HG03103 (cell line): ENCODE measurements around the gene FNBP1L.

ENCODE experiments used
- ATAC-seq: cut with Tn5 transposase; IDR thresholded peaks from one replicate; pipeline ENCODE4 v1.9.1; 2021; ENCODE audit warnings: low read depth; ENCODE audit not compliant: unreplicated experiment

The FNBP1L gene

GRCh38 chr1:93447481-93448291 is at the start of gene FNBP1L:
FNBP1L (plus strand) TSS chr1:93448118; CDS start chr1:93448282, 164 bp downstream.
- ATAC-seq, result no peak

- ATAC-seq, result no peak
These were observed 48.1 kb upstream of the FNBP1L start for GRCh38 chr1:93399781-93400180.

DNA sequence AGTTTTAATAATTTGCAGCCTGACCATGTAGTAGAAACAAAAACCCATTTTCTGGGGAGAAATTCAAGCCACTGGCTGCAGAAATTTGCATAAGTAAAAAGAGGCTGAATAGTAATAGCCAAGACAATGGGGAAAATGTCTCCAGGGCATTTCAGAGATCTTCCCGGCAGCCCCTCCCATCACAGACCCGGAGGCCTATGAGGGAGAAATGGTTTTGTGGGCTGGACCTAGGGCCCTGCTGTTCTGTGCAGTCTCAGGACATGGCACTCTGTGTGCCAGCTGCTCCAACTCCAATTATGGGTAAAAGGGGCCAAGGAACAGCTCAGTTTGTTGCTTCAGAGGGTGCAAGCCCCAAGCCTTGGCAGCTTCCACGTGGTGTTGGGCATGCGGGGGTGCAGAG is 39.7 kb upstream of the FNBP1L start:
- no peak for ATAC-seq

- ATAC-seq, result no peak
These were observed 36.9 kb upstream of the FNBP1L start for GRCh38 chr1:93411000-93411399.

DNA sequence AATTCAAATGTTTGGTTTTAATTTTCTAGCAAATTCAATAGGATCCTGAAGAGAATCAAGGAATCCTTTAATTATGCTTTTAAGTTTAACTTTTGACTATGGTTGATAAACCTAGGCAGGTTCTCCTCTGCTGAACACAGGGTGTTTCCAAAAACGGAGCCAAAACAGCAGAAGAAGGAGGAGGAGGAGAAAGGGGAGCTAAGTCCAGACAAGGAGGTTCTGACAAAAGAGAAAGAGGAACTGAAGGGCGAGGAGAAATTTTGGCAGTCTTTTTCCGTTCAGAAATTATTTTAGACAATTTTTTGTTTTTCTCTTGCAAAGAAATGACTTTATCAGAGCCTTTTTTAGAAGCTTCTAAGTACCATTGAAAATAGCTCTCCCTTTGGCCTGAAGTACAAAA is 33.2 kb upstream of the FNBP1L start:
- ATAC-seq, result no peak

- ATAC-seq, result no peak
These were observed 32.6 kb upstream of the FNBP1L start for GRCh38 chr1:93415296-93415695.

- no peak for ATAC-seq
These were observed 31.7 kb upstream of the FNBP1L start for GRCh38 chr1:93416183-93416582.

GRCh38 chr1:93419344-93419743 is 28.6 kb upstream of the FNBP1L start:
- ATAC-seq, result no peak

- ATAC-seq, result no peak
These were observed 27.5 kb upstream of the FNBP1L start for GRCh38 chr1:93420400-93420799.

- ATAC-seq, result no peak
These were observed 21.7 kb upstream of the FNBP1L start for GRCh38 chr1:93426181-93426580.

- ATAC-seq, result no peak
These were observed 20.3 kb upstream of the FNBP1L start for GRCh38 chr1:93427656-93428055.

GRCh38 chr1:93433407-93433961 is 14.4 kb upstream of the FNBP1L start:
- ATAC-seq, result no peak

GRCh38 chr1:93434088-93434487 is 13.8 kb upstream of the FNBP1L start:
- ATAC-seq, result no peak

- ATAC-seq, result no peak
These were observed 12.9 kb upstream of the FNBP1L start for GRCh38 chr1:93434987-93435386.

DNA sequence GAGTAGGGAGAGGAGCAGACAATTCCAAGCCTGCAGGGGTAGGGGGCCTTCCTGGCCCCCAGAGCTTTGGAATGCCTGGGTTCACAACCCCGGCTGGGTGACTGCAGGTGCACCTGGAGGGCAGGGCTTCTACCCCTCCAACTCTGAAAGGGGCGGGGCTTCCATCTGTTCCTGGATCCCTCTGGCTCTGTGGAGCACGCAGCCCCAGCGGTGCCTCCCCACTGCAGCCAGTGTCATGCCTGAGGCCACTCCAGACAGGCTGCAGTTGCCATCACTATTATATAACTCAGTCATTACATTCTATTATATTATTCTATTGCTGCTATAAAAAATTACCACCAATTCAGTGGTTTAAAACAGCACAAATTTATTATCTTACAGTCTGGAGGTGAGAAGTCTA is 12.5 kb upstream of the FNBP1L start:
- no peak for ATAC-seq

DNA sequence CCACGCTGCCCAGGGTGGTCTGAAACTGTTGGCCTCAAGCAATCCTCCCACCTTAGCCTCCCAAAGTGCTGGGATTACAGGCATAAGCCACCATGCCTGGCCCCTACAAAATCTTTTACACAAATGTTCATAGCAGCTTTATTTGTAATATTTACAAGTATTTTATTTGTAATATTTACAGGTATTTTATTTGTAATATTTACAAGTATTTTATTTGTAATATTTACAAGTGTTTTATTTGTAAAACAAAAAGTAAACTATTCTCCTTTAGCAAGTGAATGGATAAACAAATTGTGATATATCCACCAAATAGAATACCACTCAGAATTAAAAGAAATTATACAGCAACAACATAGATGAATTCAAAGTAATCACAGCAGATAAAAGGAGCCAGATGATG is 11.4 kb upstream of the FNBP1L start:
- no peak for ATAC-seq

DNA sequence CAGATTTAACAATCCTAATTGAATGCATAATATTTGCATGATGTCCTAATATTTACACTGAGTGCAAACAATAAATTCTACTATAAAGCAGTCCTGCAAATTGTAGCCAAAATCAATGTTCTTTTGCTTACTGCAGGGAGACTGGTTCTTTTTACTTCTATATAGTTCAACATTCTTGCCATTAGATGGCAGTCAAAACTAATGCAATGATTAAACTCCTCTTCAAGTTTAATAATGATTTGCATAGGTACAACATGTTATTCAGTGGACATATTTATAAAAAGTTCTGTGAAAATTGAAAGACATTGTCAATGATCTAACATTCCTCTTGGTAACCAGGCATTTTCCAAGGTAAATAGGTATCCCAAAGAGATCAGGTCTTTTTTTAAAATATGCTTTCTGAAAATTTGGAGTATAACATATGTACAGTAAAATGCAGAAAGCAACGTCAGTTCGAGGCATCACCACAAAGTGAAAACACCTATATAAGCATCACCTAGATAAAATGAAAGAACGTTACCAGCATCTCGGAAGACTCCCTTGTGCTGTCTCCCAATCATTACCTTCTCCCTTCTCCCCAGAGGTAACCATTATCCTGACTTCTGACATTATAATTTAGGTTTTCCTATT is 9.8 kb upstream of the FNBP1L start:
- ATAC-seq, result no peak

DNA sequence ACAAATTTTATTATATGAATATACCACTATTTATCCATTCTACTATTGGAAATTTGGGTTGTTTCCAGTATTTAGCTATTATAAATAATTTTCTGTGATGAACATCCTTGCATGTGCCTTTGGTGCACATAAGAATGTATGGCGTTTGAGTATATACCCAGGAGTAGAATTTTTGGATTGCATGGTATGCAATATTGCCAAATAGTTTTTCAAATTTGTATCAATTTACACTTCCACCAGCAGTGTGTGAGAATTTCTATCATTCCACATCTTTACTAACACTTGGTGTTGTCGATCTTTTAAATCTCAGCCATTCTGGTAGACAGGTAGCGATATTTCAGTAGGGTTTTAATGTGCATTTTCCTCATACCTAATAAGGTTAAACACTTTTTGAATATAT is 9.2 kb upstream of the FNBP1L start:
- ATAC-seq, result no peak

GRCh38 chr1:93440272-93440671 is 7.6 kb upstream of the FNBP1L start:
- ATAC-seq, result no peak

- ATAC-seq, result no peak
These were observed 7.2 kb upstream of the FNBP1L start for GRCh38 chr1:93440706-93441105.

DNA sequence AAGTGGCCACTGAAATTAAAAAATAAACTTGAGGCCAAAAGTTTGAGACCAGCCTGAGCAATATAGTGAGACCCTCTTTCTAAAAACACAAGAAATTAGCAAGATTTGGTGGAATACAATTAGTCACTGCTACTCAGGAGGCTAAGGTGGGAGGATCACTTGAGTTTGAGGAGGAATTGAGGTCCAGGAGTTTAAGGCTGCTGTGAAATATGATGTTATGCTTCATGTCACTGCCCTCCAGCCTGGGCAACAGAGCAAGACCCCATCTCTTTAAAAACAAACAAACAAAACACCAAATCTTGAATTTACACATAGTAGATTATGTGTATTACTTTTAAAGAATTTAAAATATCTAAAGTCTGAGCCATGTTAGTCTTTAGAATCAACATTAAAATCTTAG is 6.3 kb upstream of the FNBP1L start:
- no peak for ATAC-seq
